B cell (primary cell): Measurements from ENCODE around the gene HS3ST5. TPM values are rescaled to one million over a fixed set of nuclear protein-coding genes. Genes with fewer than 3 reads are reported as not detected.

ENCODE experiments used
- ATAC-seq: fragments of 200-7000 bp; cut with Tn5 transposase; one replicate; pipeline ENCODE4 v1.10.0; 2021; ENCODE audit warnings: low read depth, mild to moderate bottlenecking, moderate number of reproducible peaks, moderate library complexity
- CTCF ChIA-PET: fragments of 350-600 bp; sonication (Branson Sonifier 250); formaldehyde crosslinking; loops from one replicate; lab custom pipeline; 2021; ENCODE audit warnings: antibody characterized with exemption, inconsistent platforms; lab: Charles Lee
- POLR2A ChIA-PET: fragments of 350-600 bp; sonication (Branson Sonifier 250); formaldehyde crosslinking; loops from one replicate; lab custom pipeline; 2021; ENCODE audit warnings: antibody characterized with exemption; lab: Charles Lee
- DNase-seq: peaks from one replicate; pipeline ENCODE4 v3.0.0; 2013
- H2AFZ ChIP-seq: 2 replicates; pipeline ENCODE4 v1.6.1; 2012; ENCODE audit warnings: mild to moderate bottlenecking, low read depth, low read length; ENCODE audit not compliant: insufficient read depth, poor library complexity, severe bottlenecking
- H3K27ac ChIP-seq, 2 donors: 1 replicate in 1 of 2; 2 replicates in 1 of 2; pipeline ENCODE4 v1.5.1; 2012 to 2013; ENCODE audit warnings: low read length in 2 of 2, mild to moderate bottlenecking in 2 of 2, moderate library complexity in 1 of 2
- H3K27me3 ChIP-seq, 4 experiments: fragments of 200-600 bp in 1 of 4; sonication (generic) in 1 of 4; replicated peaks in 1 of 4; 1 replicate in 2 of 4; 2 replicates in 2 of 4; pipeline versions ENCODE4 v1.6.1 to v1.7.0; 2013 to 2016; ENCODE audit warnings: low read length in 3 of 4, mild to moderate bottlenecking in 2 of 4, mixed read lengths in 1 of 4, moderate library complexity in 1 of 4; ENCODE audit not compliant: insufficient read depth in 4 of 4, control insufficient read depth in 3 of 4; ENCODE audit errors: control extremely low read depth in 1 of 4
- H3K36me3 ChIP-seq, 2 experiments: replicated peaks in 1 of 2; 1 replicate in 1 of 2; 2 replicates in 1 of 2; pipeline versions ENCODE4 v1.6.1 to v1.7.1; 2013; ENCODE audit warnings: low read length in 1 of 2; ENCODE audit not compliant: insufficient read depth in 2 of 2, control insufficient read depth in 1 of 2; ENCODE audit errors: control extremely low read depth in 1 of 2, extremely low read depth in 1 of 2
- H3K4me1 ChIP-seq, 2 donors: fragments of 200-600 bp in 1 of 2; sonication (generic) in 1 of 2; 1 replicate in 1 of 2; 2 replicates in 1 of 2; pipeline versions ENCODE4 v1.5.1 to v1.6.1; 2013 to 2017; ENCODE audit warnings: low read length in 2 of 2; ENCODE audit not compliant: control insufficient read depth in 2 of 2, insufficient read depth in 2 of 2
- H3K4me2 ChIP-seq: replicated peaks from 2 replicates; pipeline ENCODE3; 2012; ENCODE audit warnings: mild to moderate bottlenecking, low read depth, low read length; ENCODE audit not compliant: poor library complexity, severe bottlenecking
- H3K4me3 ChIP-seq, 5 experiments: fragments of 200-600 bp in 1 of 5; sonication (generic) in 1 of 5; 1 replicate in 3 of 5; 2 replicates in 2 of 5; pipeline versions ENCODE4 v1.5.1 to v1.7.0; 2011 to 2016; ENCODE audit warnings: low read length in 4 of 5, mild to moderate bottlenecking in 4 of 5, low read depth in 2 of 5, control low read depth in 1 of 5, moderate library complexity in 1 of 5; ENCODE audit not compliant: insufficient read depth in 1 of 5; ENCODE audit errors: control extremely low read depth in 1 of 5, extremely low read depth in 1 of 5
- H3K79me2 ChIP-seq: fragments of 200-600 bp; sonication (generic); one replicate; pipeline ENCODE4 v1.6.0; 2016; ENCODE audit warnings: low read length; ENCODE audit not compliant: control insufficient read depth, insufficient read depth
- H3K9ac ChIP-seq: fragments of 200-600 bp; sonication (generic); 2 replicates; pipeline ENCODE4 v1.6.1; 2017; ENCODE audit warnings: mild to moderate bottlenecking, low read length, moderate library complexity
- H3K9me3 ChIP-seq, 3 donors: one replicate each; pipeline versions ENCODE4 v1.6.1 to v1.7.1; 2013; ENCODE audit warnings: low read length in 2 of 3; ENCODE audit not compliant: control insufficient read depth in 2 of 3, insufficient read depth in 1 of 3; ENCODE audit errors: control extremely low read depth in 1 of 3
- H4K20me1 ChIP-seq: 2 replicates; pipeline ENCODE4 v1.6.0; 2012; ENCODE audit warnings: mild to moderate bottlenecking, low read length; ENCODE audit not compliant: insufficient read depth, control insufficient read depth, poor library complexity, severe bottlenecking
- H3K27ac Mint-ChIP-seq: one replicate; pipeline ENCODE4 v1.8.0; 2021; ENCODE audit warnings: mixed read lengths
- H3K27me3 Mint-ChIP-seq: one replicate; pipeline ENCODE4 v1.8.0; 2021; ENCODE audit warnings: mixed read lengths
- H3K4me1 Mint-ChIP-seq: one replicate; pipeline ENCODE4 v1.8.0; 2021; ENCODE audit warnings: mixed read lengths
- H3K4me3 Mint-ChIP-seq: one replicate; pipeline ENCODE4 v1.8.0; 2021; ENCODE audit warnings: mixed read lengths
- H3K9me3 Mint-ChIP-seq: one replicate; pipeline ENCODE4 v1.8.0; 2022; ENCODE audit warnings: mixed read lengths; ENCODE audit not compliant: insufficient read depth
- EZH2 ChIP-seq: IDR thresholded peaks from 2 replicates; pipeline ENCODE4 v1.6.1; 2012; ENCODE audit warnings: borderline replicate concordance, low read depth, mild to moderate bottlenecking, moderate library complexity, low read length; ENCODE audit not compliant: insufficient read depth, poor library complexity, severe bottlenecking
- WGBS: methylation state at CpG from one replicate; pipeline ENCODE4 v1.1.5; 2013; ENCODE audit warnings: missing lambda C conversion rate; ENCODE audit not compliant: insufficient coverage; 5-methylcytosine and 5-hydroxymethylcytosine counted together
- intact Hi-C: fragments of 100-400 bp; cut with micrococcal nuclease; formaldehyde crosslinking; loops from one replicate; pipeline ENCODE4 v1.10.0; 2022
- polyA plus RNA-seq: library from polyadenylated mRNA; depleted of rRNA; stranded (reverse); fragments of >200 nt; gene quantifications from 2 replicates; pipeline ENCODE4 v1.2.3, GENCODE V29; 2012
- total RNA-seq, 2 donors: library from RNA; stranded (reverse); fragments of 120-200 nt in 1 of 2; gene quantifications; 1 replicate in 1 of 2; 2 replicates in 1 of 2; pipeline versions ENCODE4 v1.2.3 to v1.2.4, GENCODE V29; 2013 to 2022
- TF ChIP-seq, protein P1 (sequence below): fragments of 200-600 bp; IDR thresholded peaks from one replicate; pipeline ENCODE4 v1.8.0; 2022; ENCODE audit warnings: antibody characterized with exemption, mild to moderate bottlenecking

HS3ST5 gene
- total and polyA plus RNA-seq, 2 donors (not counting 1 experiment from before 2014, with no cell fraction given): not detected

DNA sequence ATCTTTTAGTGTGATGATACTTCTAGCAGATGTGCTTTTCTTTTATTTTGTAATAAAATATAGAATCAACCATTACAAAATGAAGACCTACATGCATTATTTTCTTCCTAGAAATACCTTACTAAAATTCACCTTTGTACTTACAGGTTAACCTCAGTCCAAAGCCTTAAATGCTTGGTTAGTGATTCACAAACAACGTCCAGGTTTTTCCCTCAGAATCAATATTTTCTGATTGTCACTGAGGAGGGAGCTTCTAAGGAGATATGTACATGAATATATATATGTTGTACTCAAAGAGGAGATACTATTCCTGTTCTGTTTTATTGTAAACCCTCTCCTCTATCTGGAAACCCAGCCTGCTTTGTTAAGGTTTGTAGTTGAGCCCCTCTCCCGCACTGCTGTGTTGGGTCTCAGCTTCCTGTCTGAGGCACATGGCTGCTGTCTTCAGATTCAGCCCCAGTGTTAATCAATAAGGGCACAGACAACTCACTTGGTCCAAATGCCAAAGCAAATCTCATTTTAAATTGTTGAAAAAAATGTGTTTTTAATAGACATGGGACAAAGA lies 33.9 kb upstream of the HS3ST5 start:
- ATAC-seq (no peak), DNase-seq (no peak)
- TF ChIP-seq, protein P1, sequence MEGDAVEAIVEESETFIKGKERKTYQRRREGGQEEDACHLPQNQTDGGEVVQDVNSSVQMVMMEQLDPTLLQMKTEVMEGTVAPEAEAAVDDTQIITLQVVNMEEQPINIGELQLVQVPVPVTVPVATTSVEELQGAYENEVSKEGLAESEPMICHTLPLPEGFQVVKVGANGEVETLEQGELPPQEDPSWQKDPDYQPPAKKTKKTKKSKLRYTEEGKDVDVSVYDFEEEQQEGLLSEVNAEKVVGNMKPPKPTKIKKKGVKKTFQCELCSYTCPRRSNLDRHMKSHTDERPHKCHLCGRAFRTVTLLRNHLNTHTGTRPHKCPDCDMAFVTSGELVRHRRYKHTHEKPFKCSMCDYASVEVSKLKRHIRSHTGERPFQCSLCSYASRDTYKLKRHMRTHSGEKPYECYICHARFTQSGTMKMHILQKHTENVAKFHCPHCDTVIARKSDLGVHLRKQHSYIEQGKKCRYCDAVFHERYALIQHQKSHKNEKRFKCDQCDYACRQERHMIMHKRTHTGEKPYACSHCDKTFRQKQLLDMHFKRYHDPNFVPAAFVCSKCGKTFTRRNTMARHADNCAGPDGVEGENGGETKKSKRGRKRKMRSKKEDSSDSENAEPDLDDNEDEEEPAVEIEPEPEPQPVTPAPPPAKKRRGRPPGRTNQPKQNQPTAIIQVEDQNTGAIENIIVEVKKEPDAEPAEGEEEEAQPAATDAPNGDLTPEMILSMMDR: no peak
- no peak for TF ChIP-seq EZH2
- ChIA-PET CTCF (no interaction called here), POLR2A (no interaction called here)
- Mint-ChIP-seq H3K4me1 (no peaks in the 10 kb centered on the region), H3K4me3 (no peak overlapping the region), H3K27ac (no peak overlapping the region), H3K9me3 (no peaks in the 10 kb centered on the region), H3K27me3 (no peaks in the 10 kb centered on the region)
- Histone ChIP-seq H2AFZ (no peak overlapping the region), H3K9me3 (no peaks in the 10 kb centered on the region), H3K4me2 (no peak overlapping the region), H3K4me3 (no peak overlapping the region), H3K36me3 (no peaks in the 10 kb centered on the region), H3K27me3 (no peaks in the 10 kb centered on the region), H3K9ac (no peak overlapping the region), H3K4me1 (no peaks in the 10 kb centered on the region), H4K20me1 (no peaks in the 10 kb centered on the region), H3K79me2 (no peaks in the 10 kb centered on the region), H3K27ac (no peak overlapping the region)
- intact Hi-C loops: no loop called here
- WGBS: no CpG with 5 or more reads among the region's 2 CpGs

DNA sequence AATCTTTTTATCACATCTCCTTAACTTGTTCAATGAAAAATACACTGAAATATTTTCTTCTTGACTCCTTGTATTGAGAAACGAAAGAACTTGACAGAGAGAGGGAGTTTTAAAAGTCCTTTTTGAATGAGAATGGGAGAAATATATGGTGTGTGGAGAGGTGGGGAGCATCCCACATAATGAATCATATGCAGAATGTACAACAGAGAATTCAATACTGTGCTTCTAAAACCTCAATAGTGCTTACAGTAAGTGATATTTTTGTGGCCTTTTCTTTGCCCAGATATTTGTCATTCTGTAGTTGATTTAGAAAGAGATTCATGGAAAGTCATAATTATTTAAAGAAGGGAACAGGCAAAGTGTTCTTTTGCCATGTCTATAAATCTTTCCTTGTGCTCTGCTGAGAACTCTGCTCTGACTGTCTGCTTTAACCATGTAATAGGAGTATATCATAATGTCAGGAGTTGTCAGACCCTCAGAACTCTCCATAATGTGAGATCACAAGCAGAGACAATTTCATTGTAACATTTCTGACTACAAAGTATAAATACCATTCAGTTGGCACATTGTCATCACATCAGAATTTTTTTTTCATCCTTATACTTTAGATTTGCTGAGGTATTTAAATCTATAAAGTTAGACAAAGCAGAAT lies 32.8 kb upstream of the HS3ST5 start:
- TF ChIP-seq EZH2: no peak
- TF ChIP-seq, protein P1: no peak
- no peak for DNase-seq
- no peak overlapping the region for H3K4me3 Mint-ChIP-seq
- no peak overlapping the region for H2AFZ ChIP-seq
- CTCF ChIA-PET: no interaction called here
- no peak overlapping the region for H3K27ac ChIP-seq
- WGBS: no CpG with 5 or more reads among the region's 1 CpG
- H3K4me2 ChIP-seq: no peak overlapping the region
- no peak overlapping the region for H3K9ac ChIP-seq
- no peaks in the 10 kb centered on the region for H3K79me2 ChIP-seq
- H3K4me3 ChIP-seq: no peak overlapping the region
- no peak for ATAC-seq
- H3K27ac Mint-ChIP-seq: no peak overlapping the region
- no peaks in the 10 kb centered on the region for H3K4me1 ChIP-seq
- H3K27me3 ChIP-seq: no peaks in the 10 kb centered on the region
- no peaks in the 10 kb centered on the region for H3K36me3 ChIP-seq
- H3K27me3 Mint-ChIP-seq: no peaks in the 10 kb centered on the region
- no peaks in the 10 kb centered on the region for H3K4me1 Mint-ChIP-seq
- POLR2A ChIA-PET: no interaction called here
- H4K20me1 ChIP-seq: no peaks in the 10 kb centered on the region
- H3K9me3 ChIP-seq: no peaks in the 10 kb centered on the region
- intact Hi-C loops: no loop called here
- H3K9me3 Mint-ChIP-seq: no peaks in the 10 kb centered on the region
